ENCODE measurements around the gene SZT2.

The SZT2 gene

GRCh38 chr1:43418858-43419257, 29.2 kb downstream of the SZT2 start:
- H3K4me3 ChIP-seq (ENCODE audit: low read depth, low read length): no peak overlapping the region
- no peak for DNase-seq (ENCODE audit: low read depth)
- TF ChIP-seq CTCF (IDR thresholded peaks at IDR 0.05; ENCODE audit: low read depth, low read length) (no peak), MYC (IDR thresholded peaks at IDR 0.05; ENCODE audit: low read depth, low read length) (no peak), POLR2A (IDR thresholded peaks at IDR 0.05; ENCODE audit: extremely low read depth, insufficient read length) (no peak)

GRCh38 chr1:43419627-43420425, 30.1 kb downstream of the SZT2 start:
- no peak for TF ChIP-seq MYC (IDR thresholded peaks at IDR 0.05; ENCODE audit: low read depth, low read length)
- no peak for TF ChIP-seq MAX (IDR thresholded peaks at IDR 0.05; ENCODE audit: low read depth, low read length)
- TF ChIP-seq CTCF (IDR thresholded peaks at IDR 0.05; ENCODE audit: low read depth, low read length): no peak
- TF ChIP-seq POLR2A (IDR thresholded peaks at IDR 0.05; ENCODE audit: extremely low read depth, insufficient read length): no peak
- DNase-seq (ENCODE audit: low read depth): no peak
- no peak overlapping the region for H3K4me3 ChIP-seq (ENCODE audit: low read depth, low read length)

GRCh38 chr1:43420874-43421273, 31.2 kb downstream of the SZT2 start:
- no peak for DNase-seq (ENCODE audit: low read depth)
- no peak for TF ChIP-seq CTCF (IDR thresholded peaks at IDR 0.05; ENCODE audit: low read depth, low read length)
- no peak for TF ChIP-seq MAX (IDR thresholded peaks at IDR 0.05; ENCODE audit: low read depth, low read length)
- no peak for TF ChIP-seq POLR2A (IDR thresholded peaks at IDR 0.05; ENCODE audit: extremely low read depth, insufficient read length)
- TF ChIP-seq MYC (IDR thresholded peaks at IDR 0.05; ENCODE audit: low read depth, low read length): no peak
- no peak overlapping the region for H3K4me3 ChIP-seq (ENCODE audit: low read depth, low read length)

GRCh38 chr1:43421396-43421795, 31.7 kb downstream of the SZT2 start:
- no peak for TF ChIP-seq MAX (IDR thresholded peaks at IDR 0.05; ENCODE audit: low read depth, low read length)
- no peak for TF ChIP-seq MYC (IDR thresholded peaks at IDR 0.05; ENCODE audit: low read depth, low read length)
- no peak for DNase-seq (ENCODE audit: low read depth)
- H3K4me3 ChIP-seq (ENCODE audit: low read depth, low read length): no peak overlapping the region

GRCh38 chr1:43421976-43422750, 32.5 kb downstream of the SZT2 start:
- DNase-seq (ENCODE audit: low read depth): no peak
- H3K4me3 ChIP-seq (ENCODE audit: low read depth, low read length): no peak overlapping the region
- TF ChIP-seq MAX (IDR thresholded peaks at IDR 0.05; ENCODE audit: low read depth, low read length): no peak
- TF ChIP-seq POLR2A (IDR thresholded peaks at IDR 0.05; ENCODE audit: extremely low read depth, insufficient read length): no peak
- no peak for TF ChIP-seq MYC (IDR thresholded peaks at IDR 0.05; ENCODE audit: low read depth, low read length)
- TF ChIP-seq CTCF (IDR thresholded peaks at IDR 0.05; ENCODE audit: low read depth, low read length): no peak

GRCh38 chr1:43422995-43423671, 33.4 kb downstream of the SZT2 start:
- no peak overlapping the region for H3K4me3 ChIP-seq (ENCODE audit: low read depth, low read length)
- no peak for TF ChIP-seq MAX (IDR thresholded peaks at IDR 0.05; ENCODE audit: low read depth, low read length)
- no peak for TF ChIP-seq POLR2A (IDR thresholded peaks at IDR 0.05; ENCODE audit: extremely low read depth, insufficient read length)
- TF ChIP-seq MYC (IDR thresholded peaks at IDR 0.05; ENCODE audit: low read depth, low read length): no peak
- no peak for TF ChIP-seq CTCF (IDR thresholded peaks at IDR 0.05; ENCODE audit: low read depth, low read length)
- DNase-seq (ENCODE audit: low read depth): no peak

Measured in NB4 (cell line).